GM21526 (cell line): ENCODE measurements around the gene TAS2R30.
"Not testable (repeated sequence)": the region's sequence is repeated elsewhere in the genome, so short reads cannot be mapped to it uniquely, and the experiment has no call there.

ENCODE experiments used
- ATAC-seq: cut with Tn5 transposase; IDR thresholded peaks from one replicate; pipeline ENCODE4 v1.9.1; 2021; ENCODE audit warnings: moderate library complexity; ENCODE audit not compliant: unreplicated experiment, low FRiP score

TAS2R30 gene

DNA sequence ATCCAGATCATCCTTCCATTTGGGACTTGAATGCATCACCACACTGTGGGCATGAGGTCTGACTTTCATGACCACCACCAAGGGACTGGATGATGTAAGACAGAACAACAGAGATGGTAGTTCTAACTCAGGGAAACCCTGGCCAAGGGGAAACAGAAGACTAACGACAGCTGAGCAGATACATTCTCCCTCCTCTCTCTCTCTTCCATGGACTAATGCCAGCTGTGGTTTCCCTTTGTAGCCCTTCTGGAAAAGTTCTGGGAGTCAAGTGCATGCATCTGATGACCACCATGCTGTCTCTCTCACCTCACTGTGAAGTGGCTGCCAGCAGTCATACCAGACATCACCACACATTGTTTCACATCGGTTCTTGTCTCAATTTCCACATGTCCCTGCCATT is 3.4 kb downstream of the TAS2R30 start:
- ATAC-seq, result no peak

DNA sequence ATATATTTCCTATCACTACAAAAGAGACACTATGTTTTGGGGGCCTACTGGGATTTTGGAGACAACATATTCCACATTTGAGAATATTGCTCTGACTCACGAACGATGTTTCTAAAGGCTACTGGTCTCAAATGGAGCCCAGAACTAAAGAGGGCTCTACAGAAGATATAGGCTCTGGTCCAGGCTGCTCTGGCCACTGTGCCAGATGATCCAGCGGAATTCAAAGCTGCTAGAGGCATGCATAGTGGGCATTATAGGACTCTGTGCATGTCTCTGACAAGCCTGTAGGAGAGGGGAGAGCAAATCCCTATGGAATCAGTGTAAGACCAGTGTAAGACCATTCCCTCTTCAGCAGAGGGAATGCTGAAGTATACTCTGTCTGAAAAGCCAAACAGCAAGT is 4.1 kb downstream of the TAS2R30 start:
- no peak for ATAC-seq

DNA sequence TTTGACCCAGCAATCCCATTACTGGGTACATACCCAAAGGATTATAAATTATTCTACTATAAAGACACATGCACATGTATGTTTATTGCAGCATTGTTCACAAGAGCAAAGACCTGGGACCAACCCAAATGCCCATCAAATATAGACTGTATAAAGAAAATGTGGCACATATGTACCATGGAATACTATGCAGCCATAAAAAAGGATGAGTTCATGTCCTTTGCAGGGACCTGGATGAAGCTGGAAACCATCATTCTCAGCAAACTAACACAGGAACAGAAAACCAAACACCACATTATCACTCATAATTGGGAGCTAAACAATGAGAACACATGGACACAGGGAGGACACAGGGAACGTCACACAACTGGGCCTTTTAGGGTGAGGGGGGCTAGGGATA is 20.3 kb downstream of the TAS2R30 start:
- ATAC-seq, result not testable (repeated sequence)

DNA sequence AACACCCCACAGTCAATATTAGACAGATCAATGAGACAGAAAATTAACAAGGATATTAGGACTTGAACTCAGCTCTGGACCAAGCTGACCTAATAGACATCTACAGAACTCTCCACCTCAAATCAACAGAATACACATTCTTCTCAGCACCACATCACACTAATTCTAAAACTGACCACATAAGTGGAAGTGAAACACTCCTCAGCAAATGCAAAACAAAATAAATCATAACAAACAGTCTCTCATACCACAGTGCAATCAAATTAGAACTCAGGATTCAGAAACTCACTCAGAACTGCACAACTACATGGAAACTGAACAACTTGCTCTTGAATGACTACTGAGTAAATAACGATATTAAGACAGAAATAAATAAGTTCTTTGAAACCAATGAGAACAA is 23.2 kb downstream of the TAS2R30 start:
- not testable (repeated sequence) for ATAC-seq

DNA sequence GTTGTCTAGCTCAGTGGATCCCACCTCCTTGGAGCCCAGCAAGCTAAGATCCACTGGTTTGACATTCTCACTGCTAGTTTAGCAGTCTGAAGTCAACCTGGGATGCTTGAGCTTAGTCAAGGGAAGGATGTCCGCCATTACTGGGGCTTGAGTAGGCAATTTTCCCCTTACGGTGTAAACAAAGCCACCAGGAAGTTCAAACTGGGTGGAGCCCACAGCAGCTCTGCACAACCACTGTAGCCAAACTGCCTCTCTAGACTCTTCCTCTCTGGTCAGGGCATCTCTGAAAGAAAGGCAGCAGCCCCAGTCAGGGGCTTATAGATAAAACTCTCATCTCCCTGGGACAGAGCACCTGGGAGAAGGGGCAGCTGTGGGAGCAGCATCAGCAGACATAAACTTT is 25.6 kb downstream of the TAS2R30 start:
- ATAC-seq, result no peak

DNA sequence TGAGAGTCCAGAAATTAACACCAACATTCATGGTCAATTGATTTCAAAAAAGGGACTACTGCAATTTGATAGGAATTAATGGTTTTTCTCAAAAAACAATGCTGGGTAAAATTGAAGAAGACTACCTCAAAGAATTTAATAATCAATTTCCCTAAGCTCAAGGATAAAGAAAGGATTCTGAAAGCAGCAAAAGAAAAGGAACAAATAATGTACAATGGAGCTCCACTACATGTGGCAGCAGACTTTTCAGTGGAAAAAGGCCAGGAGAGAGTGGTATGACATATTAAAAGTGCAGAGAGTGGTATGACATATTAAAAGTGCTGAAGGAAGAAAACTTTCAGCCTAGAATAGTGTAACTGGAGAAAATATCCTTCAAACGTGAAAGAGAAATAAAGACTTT is 26.7 kb downstream of the TAS2R30 start:
- no peak for ATAC-seq

DNA sequence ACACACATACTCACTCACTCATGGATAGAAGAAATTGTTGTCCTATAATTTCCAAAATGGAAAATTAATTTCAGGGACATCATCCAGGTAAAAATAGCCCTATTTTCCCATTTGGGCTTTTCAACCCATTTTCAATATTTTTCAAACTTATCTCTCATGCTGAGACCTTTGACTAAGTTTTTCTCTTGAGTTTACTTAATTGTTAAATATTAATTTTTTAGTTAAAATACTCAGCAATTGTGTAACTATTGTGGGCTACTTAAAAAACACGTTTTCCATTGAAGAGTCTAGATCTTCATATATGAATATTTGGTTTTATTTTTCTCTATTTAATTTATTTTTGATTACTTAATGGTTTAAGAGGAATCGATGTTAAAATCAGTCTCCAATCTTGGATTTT is 28.2 kb downstream of the TAS2R30 start:
- no peak for ATAC-seq

DNA sequence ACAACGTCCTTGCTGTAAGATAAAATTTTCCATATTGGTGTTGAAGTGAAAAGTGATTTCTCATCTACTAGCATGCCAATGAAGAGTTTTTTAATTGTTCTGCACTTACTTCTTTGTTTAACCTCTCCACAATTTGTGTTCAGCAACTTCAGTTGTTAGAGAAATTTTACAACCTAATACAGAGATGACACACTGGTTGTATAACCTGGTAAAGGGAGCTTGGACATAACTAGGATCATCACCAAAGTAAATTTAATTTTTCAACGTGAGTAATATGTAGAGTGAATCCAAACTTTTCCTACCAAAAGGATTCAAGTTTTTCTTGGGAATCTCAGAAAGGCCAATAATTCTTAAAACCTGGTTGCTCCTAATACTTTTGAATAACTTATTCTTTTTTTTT is 28.9 kb downstream of the TAS2R30 start:
- ATAC-seq, result no peak

DNA sequence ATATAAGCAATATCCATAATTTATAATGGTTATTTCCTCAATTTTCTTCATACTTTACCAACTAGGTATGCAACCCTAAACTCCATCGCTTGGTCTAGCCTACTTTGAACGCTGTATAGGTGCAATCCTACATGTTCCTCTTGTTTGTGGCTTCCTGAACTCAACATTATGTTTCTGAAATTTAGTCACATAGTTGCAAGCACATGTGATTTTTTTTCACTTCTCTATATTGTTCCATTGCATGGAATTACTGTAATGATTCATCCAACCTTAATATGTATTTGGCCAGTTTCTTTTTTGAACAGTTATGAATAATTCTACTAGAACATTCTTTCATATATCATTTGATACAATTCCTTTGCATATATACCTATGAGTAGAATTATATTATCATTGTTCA is 39.5 kb downstream of the TAS2R30 start:
- not testable (repeated sequence) for ATAC-seq

DNA sequence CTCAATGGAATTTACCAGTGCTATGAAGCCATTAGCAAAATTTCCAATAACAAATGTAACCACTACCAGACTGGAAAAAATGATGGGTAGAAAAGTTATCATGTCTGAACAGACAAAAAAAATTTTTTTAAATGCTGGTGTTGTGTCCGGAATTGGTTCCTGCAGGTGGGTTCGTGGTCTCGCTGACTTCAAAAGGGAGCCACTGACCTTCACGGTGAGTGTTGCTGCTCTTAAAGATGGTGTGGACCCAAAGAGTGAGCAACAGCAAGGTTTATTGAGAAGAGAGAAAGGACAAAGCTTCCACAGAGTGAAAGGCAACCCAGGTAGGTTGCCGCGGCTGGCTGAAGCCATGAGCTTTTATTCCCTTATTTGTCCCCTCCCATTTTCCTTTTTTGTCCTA is 42.3 kb downstream of the TAS2R30 start, which contains the start of gene TAS2R43:
TSS of gene TAS2R43 (minus strand) at position 186 of the 400 bp plus-strand sequence. CDS start at position 102, 84 bp downstream.
- ATAC-seq, result no peak

DNA sequence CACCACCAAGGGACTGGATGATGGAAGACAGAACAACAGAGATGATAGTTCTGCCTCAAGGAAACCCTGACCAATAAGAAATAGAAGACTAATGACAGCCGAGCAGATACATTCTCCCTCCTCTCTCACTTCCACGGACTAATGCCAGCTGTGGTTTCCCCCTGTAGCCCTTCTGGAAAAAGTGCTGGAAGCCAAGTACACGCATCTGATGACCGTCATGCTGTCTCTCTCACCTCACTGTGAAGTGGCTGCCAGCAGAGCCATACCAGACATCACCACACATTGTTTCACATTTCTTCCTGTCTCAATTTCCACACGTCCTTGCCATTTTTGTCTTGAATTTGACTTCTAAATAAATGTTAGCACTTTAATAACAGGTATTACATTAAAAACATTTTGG is 45.2 kb downstream of the TAS2R30 start:
- ATAC-seq, result no peak

DNA sequence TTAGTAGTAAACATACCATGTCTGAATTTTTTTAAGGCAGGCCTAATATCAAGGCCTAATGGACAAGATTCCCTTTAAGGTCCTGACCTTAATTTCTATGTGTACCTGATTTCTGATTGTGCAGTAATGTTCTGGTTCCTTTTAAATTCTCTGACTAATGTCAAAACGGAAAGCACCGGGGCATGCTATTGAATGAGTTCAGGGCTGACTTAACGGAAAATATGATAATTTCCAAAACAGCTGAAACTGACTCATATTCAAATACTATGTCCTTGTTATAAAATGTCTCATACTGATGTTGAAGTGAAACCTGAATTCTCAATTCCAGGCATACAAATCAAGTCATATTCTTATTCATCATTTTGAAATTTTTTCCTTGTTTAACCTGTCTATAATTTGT is 49.0 kb downstream of the TAS2R30 start:
- no peak for ATAC-seq
